ENCODE results near the gene TMEM144. TPM values are rescaled to one million over a fixed set of nuclear protein-coding genes. Genes with fewer than 3 reads are reported as not detected.

Gene TMEM144
- total RNA-seq, 4 donors from 2014 or later, result 5.6 to 15.4 (median 10.4) TPM

- DNase-seq (ENCODE audit: low spot score), result no peak
- no peak for TF ChIP-seq CTCF (IDR thresholded peaks at IDR 0.05)
- ATAC-seq (ENCODE audit: low FRiP score), result no peak
These were observed 41.7 kb upstream of the TMEM144 start for GRCh38 chr4:158168606-158169005.

- ATAC-seq (ENCODE audit: low FRiP score) (no peak), DNase-seq (ENCODE audit: low spot score) (no peak)
- no peak for TF ChIP-seq CTCF (IDR thresholded peaks at IDR 0.05)
These were observed 40.8 kb upstream of the TMEM144 start for GRCh38 chr4:158169506-158169905.

- TF ChIP-seq CTCF (IDR thresholded peaks at IDR 0.05), result no peak
- ATAC-seq (ENCODE audit: low FRiP score) (no peak), DNase-seq (ENCODE audit: low spot score) (no peak)
These were observed 40.2 kb upstream of the TMEM144 start for GRCh38 chr4:158169931-158170690.

GRCh38 chr4:158170691-158171561 lies 39.4 kb upstream of the TMEM144 start:
- DNase-seq (ENCODE audit: low spot score) (peak; percentile 35), ATAC-seq (ENCODE audit: low FRiP score) (peak; percentile 52)
- no peak for TF ChIP-seq CTCF (IDR thresholded peaks at IDR 0.05)

GRCh38 chr4:158172261-158173258 lies 37.7 kb upstream of the TMEM144 start, which contains the start of gene GASK1B:
GASK1B (minus strand) TSS chr4:158173025; CDS start chr4:158171375, 1,650 bp downstream.
- ATAC-seq (ENCODE audit: low FRiP score) (peak; percentile 59), DNase-seq (ENCODE audit: low spot score) (no peak)
- no peak for TF ChIP-seq CTCF (IDR thresholded peaks at IDR 0.05)

- no peak for TF ChIP-seq CTCF (IDR thresholded peaks at IDR 0.05)
- ATAC-seq (ENCODE audit: low FRiP score) (no peak), DNase-seq (ENCODE audit: low spot score) (no peak)
These were observed 34.2 kb upstream of the TMEM144 start for GRCh38 chr4:158176108-158176507.
